Kidney glomerular epithelial cell (primary cell): ENCODE results near the gene FAM3B.
A peak's percentile ranks its signal among the peaks of the same experiment; 100 is the strongest.
"Not testable (repeated sequence)": the region's sequence is repeated elsewhere in the genome, so short reads cannot be mapped to it uniquely, and the experiment has no call there.

Experiments
- DNase-seq: peaks from one replicate; lab custom pipeline; 2025; lab: John Stamatoyannopoulos, UW

The FAM3B gene, protein sequence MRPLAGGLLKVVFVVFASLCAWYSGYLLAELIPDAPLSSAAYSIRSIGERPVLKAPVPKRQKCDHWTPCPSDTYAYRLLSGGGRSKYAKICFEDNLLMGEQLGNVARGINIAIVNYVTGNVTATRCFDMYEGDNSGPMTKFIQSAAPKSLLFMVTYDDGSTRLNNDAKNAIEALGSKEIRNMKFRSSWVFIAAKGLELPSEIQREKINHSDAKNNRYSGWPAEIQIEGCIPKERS

GRCh38 chr21:41316200-41317062 lies at the start of gene FAM3B:
Gene FAM3B (plus strand): TSS chr21:41316801. CDS start chr21:41316880, 79 bp downstream.
- DNase-seq: no peak

GRCh38 chr21:41267346-41267745 lies 49.3 kb upstream of the FAM3B start:
- DNase-seq: no peak

DNA sequence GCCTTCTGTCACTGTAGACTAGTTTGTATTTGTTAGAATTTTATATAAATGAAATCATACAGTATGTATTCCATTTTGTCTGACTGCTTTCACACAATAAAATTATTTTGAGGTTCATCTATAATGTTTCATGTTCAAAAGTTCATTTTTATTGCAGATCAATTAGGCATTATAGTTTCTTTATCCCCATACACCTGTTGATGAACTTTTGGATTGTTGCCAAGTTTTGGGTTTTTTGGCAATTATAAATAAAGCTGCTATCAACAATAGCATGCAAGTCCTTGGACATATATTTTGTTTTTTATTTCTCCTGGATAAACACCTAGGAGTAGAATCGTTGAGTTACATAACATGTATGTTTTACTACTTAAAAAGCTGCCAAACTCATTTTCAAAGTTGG lies 47.1 kb upstream of the FAM3B start:
- no peak for DNase-seq

DNA sequence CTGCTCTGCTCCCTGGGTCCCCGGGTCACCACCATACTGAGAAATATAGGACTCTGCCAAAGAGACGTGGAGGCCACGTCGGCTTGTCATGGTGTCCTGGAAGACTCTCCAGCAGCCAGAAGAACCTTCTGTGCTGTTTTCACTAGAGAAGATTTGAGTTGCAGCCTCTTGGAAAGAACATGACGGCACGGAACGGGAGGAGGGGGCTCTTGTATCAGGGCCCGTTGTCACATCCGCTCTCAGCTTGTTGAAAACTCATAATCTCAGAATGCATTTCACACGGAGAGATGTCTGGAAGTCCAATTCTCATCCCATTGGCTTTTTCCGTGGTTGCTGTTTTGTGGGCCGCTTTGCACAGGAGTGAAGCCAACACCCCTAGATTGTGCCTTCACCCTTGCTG lies 39.4 kb upstream of the FAM3B start:
- no peak for DNase-seq

GRCh38 chr21:41277846-41278245 lies 38.8 kb upstream of the FAM3B start:
- DNase-seq: no peak

DNA sequence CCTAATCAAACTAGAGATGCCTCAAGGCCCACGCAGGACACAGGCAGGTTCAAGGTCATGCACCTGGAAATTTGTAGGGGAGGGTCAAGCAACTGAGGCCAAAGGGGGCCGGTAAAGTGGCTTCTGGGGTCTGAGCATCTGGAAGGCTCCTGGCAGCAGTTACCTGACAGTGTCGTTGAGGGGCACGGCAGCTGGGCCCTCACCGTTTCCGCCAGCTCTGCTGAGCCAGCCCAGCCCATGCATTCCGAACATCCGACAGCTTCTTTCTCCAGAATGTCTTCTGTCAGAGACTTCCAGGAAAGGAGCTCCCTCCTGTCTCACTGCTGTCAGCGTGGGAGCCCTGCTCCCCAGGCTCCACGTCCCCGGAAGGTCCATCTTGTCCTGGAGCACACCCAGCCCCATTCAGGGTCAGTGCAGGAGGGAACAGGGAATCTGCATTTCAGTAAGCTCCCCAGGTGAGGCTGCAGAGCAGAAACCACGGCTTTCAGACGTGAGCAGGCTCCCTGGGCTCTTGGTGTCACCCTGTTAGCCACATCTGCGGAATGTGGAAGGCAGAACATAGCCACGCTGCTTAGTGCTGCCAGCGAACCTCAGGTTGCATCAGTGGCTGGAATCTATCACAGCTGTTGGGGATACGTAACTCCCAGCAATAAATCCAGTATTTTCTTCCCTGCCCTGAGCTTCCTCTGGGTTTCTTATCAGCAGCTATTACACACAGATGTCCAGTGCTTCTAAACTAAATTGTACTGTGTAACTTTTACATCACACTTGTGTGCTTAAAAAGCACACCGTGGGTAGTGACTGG lies 36.3 kb upstream of the FAM3B start:
- no peak for DNase-seq

- DNase-seq: no peak
These were observed 34.2 kb upstream of the FAM3B start for GRCh38 chr21:41282412-41282811.

DNA sequence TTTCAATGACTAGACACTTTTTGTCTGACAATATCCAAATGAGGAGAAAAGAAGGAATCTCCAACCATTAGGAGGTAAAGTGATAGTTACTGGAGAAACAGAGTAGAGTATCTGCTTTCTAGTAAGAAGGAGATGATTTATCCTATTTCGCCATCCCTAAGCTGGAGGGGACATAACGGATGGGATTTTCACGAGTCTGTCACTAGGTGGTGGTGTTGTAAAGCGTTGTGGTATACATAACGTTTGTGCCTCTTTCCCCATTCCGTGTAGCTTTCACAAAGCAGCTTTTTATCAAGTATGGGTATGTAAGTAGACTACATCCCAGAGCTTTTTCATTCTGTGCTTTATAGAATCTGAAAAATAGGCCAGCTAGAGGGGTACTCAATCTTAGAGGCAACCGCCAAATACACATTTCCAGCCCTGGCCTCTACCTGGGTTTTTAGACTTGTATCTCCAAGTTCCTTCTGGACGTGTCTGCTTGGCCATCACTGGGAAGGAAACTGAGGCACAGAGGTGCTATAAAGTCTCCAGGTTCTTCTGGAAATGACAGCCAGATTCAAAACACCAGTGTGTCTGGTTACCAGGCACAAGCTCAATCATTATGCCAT lies 33.3 kb upstream of the FAM3B start:
- peak; percentile 81 for DNase-seq

DNA sequence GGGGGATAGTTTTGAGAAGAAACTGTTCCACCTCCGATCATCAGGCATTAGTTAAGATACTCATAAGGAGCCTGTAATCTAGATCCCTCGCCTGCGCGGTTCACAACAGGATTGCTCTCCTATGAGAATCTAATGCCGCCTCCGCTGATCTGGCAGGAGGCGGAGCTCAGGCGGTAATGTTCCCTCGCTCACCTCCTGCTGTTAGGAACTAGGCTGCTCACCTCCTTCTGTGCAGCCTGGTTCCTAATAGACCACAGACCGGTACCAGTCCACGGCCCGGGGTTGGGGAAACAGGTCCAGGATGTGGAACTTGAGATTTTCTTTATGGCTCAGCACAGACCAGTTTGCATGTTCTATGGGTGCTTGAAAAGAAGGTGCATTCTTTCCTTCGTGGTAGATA lies 27.2 kb upstream of the FAM3B start:
- DNase-seq: no peak

- DNase-seq: no peak
These were observed 26.3 kb upstream of the FAM3B start for GRCh38 chr21:41290106-41290799.

DNA sequence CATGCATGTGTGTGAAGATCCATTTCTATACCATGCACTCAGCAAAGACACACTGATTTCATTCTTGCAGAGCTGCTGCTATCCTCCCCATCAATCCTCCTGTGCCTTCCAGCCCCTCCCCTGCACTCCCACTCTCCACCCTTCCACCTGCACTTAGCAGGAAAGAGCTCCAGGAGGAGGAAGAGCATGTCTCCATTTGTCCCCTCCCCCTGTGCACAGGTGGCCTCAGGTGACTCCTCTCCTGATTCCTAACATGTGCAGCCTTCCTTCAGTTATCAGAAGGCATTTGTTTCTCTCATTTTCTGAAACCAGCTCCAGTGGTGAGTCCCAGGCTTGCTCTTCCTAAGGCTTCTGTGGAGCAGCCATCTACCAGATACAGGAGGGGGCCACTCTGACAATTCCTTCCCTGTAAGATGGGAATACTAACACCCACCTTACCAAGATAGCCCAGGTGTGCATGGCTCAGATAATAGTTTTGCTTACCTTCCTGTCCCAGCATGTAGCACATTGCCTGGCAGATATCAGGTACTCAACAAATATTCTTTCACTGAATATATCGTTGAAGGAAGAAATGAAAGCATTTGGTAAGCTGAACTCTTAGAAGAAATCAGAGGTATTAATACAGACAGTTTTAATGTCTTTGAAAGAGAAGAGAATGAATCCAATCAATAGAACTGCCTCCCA lies 21.9 kb upstream of the FAM3B start:
- DNase-seq: no peak

GRCh38 chr21:41295721-41296254 lies 20.8 kb upstream of the FAM3B start:
- DNase-seq: no peak

- no peak for DNase-seq
These were observed 13.6 kb upstream of the FAM3B start for GRCh38 chr21:41302976-41303375.

- no peak for DNase-seq
These were observed 12.4 kb upstream of the FAM3B start for GRCh38 chr21:41304068-41304720.

GRCh38 chr21:41307219-41307618 lies 9.4 kb upstream of the FAM3B start:
- DNase-seq: no peak

GRCh38 chr21:41313285-41314164 lies 3.1 kb upstream of the FAM3B start:
- DNase-seq: not testable (repeated sequence)

DNA sequence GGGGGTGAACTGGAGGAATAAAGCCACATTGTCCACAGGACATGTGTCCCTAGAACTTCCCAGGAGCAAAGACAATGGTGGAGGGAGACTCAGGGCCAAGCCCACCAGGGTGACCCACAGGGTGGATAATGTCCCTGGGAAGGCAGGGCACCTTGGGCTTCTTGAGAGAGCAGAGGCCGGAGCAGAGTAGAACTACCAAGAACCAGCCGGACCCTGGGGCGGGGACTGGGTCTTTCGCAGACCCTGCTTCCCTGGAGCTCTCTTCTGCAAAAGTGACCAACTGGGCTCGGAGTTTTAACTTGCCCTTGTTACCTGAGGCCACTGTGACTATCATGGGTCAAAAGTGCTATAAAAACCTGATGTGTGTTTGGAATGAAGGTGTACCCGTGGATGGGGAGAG lies 875 bp upstream of the FAM3B start:
- DNase-seq: no peak

DNA sequence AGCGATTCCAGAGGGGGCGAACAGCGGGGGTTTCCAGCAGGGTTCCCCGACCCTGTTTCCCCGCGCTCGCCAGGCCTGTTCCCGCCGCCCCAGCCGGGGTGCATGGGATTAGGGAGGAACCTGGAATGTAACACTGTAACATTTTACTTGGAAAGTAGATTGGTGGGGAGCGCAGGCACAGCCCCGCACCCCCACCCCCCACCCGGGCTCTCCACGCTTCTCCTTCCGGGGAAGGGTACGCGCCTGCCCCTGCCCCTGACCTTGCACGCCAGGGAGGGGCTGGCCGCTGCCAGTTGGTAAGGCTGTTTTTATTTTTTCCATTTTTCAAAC lies 427 bp downstream of the FAM3B start:
- DNase-seq: no peak

GRCh38 chr21:41317458-41317857 lies 857 bp downstream of the FAM3B start:
- no peak for DNase-seq
